PFSK-1 (cell line): ENCODE data around the gene VARS2.

Experiments used
- FOXP2 ChIP-seq: optimal IDR thresholded peaks from 2 replicates; pipeline ENCODE3; 2011; ENCODE audit warnings: borderline replicate concordance, control low read depth, inconsistent platforms; ENCODE audit not compliant: insufficient read depth; ENCODE audit errors: extremely low read length, extremely low read depth
- POLR2AphosphoS5 ChIP-seq: IDR thresholded peaks from 2 replicates; pipeline ENCODE4 v1.6.1; 2012; ENCODE audit warnings: low read depth, mild to moderate bottlenecking, control low read depth, low read length, moderate library complexity
- SIN3A ChIP-seq: IDR thresholded peaks from 2 replicates; pipeline ENCODE4 v1.6.1; 2012; ENCODE audit warnings: mild to moderate bottlenecking, low read length, moderate library complexity, borderline replicate concordance; ENCODE audit not compliant: insufficient read depth
- TAF1 ChIP-seq: IDR thresholded peaks from 2 replicates; pipeline ENCODE4 v1.6.1; 2012; ENCODE audit warnings: low read length, control low read depth, borderline replicate concordance; ENCODE audit not compliant: insufficient read depth
- TF ChIP-seq, protein P1 (sequence below), 2 experiments: IDR thresholded peaks; 2 replicates each; pipeline versions ENCODE4 v1.6.1 to v1.8.0; 2011 to 2012; ENCODE audit warnings: low read depth in 2 of 2, low read length in 2 of 2, control low read depth in 1 of 2, inconsistent platforms in 1 of 2, mild to moderate bottlenecking in 1 of 2, moderate library complexity in 1 of 2; ENCODE audit not compliant: insufficient read depth in 1 of 2

DNA sequence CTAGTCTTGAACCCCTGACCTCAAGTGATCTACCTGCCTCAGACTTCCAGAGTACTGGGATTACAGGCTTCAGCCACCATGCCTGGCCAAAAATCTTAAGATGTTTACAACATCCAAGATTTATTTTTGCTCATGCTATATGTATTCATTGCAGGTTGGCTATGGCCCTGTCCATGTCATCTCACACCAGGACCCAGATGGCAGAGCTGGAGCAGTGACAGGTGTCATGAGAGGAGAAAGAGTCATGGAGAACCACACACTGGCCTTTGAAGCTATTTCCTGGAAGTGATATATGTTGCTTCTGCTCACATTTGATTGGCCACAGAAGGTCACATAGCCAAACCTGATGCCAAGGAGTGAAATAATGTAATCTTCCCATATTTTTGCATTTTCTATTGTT, 43.5 kb upstream of the VARS2 start:
- TF ChIP-seq TAF1, result no peak
- no peak for TF ChIP-seq POLR2AphosphoS5
- TF ChIP-seq, protein P1, sequence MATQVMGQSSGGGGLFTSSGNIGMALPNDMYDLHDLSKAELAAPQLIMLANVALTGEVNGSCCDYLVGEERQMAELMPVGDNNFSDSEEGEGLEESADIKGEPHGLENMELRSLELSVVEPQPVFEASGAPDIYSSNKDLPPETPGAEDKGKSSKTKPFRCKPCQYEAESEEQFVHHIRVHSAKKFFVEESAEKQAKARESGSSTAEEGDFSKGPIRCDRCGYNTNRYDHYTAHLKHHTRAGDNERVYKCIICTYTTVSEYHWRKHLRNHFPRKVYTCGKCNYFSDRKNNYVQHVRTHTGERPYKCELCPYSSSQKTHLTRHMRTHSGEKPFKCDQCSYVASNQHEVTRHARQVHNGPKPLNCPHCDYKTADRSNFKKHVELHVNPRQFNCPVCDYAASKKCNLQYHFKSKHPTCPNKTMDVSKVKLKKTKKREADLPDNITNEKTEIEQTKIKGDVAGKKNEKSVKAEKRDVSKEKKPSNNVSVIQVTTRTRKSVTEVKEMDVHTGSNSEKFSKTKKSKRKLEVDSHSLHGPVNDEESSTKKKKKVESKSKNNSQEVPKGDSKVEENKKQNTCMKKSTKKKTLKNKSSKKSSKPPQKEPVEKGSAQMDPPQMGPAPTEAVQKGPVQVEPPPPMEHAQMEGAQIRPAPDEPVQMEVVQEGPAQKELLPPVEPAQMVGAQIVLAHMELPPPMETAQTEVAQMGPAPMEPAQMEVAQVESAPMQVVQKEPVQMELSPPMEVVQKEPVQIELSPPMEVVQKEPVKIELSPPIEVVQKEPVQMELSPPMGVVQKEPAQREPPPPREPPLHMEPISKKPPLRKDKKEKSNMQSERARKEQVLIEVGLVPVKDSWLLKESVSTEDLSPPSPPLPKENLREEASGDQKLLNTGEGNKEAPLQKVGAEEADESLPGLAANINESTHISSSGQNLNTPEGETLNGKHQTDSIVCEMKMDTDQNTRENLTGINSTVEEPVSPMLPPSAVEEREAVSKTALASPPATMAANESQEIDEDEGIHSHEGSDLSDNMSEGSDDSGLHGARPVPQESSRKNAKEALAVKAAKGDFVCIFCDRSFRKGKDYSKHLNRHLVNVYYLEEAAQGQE (IDR thresholded peaks at IDR 0.05; ENCODE audit: insufficient read depth in 1 of 2, low read depth in 2 of 2, low read length in 2 of 2), result no peak
- TF ChIP-seq SIN3A, result no peak
- TF ChIP-seq FOXP2, result no peak
